Measurements from ENCODE around the gene KDM4E.

KDM4E gene

DNA sequence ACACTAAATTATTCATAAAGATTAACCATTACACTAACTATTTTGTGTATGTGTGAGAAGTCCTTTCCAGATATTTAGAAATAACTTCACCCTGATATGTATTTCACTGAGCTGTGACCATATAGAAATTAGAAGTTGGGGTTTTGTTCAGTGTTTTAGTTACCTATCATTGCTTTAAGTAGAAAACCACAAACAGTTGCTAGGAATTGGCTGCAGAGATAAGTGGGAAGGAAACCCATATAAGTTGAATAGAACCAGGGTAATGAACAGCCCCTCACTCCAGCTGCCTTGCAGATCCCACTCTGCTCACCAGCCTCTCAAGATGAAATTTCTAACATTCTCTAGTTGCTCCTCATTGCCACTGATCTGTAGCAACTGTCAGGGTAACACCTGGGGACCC, 51.9 kb downstream of the KDM4E start:
- TF ChIP-seq, protein P1, sequence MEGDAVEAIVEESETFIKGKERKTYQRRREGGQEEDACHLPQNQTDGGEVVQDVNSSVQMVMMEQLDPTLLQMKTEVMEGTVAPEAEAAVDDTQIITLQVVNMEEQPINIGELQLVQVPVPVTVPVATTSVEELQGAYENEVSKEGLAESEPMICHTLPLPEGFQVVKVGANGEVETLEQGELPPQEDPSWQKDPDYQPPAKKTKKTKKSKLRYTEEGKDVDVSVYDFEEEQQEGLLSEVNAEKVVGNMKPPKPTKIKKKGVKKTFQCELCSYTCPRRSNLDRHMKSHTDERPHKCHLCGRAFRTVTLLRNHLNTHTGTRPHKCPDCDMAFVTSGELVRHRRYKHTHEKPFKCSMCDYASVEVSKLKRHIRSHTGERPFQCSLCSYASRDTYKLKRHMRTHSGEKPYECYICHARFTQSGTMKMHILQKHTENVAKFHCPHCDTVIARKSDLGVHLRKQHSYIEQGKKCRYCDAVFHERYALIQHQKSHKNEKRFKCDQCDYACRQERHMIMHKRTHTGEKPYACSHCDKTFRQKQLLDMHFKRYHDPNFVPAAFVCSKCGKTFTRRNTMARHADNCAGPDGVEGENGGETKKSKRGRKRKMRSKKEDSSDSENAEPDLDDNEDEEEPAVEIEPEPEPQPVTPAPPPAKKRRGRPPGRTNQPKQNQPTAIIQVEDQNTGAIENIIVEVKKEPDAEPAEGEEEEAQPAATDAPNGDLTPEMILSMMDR (IDR thresholded peaks at IDR 0.05; ENCODE audit: insufficient read depth, low read length, missing control alignments) = no peak
- DNase-seq (ENCODE audit: low read depth, low spot score) = no peak
- no peak overlapping the region for H3K4me3 ChIP-seq (ENCODE audit: low read depth, low read length)
- CTCF ChIA-PET = interaction anchor here (1.8 to 13.8 kb wide), 2 partner anchors 10 to 72 kb away, joined by 9 to 299 read pairs; partner anchors contain the start of gene SRSF8
- POLR2A ChIA-PET = interaction anchor here (1.3 kb wide), 1 partner anchor 13 kb away, joined by 5 read pairs; no protein-coding TSS in a partner anchor
